Glomerular endothelial cell (primary cell): ENCODE data around the gene FLRT2. TPM values are rescaled to one million over a fixed set of nuclear protein-coding genes. Genes with fewer than 3 reads are reported as not detected.

Source experiments
- DNase-seq: peaks from one replicate; pipeline ENCODE4 v3.0.0-alpha.2; 2011; ENCODE audit warnings: low read depth, low spot score; ENCODE audit errors: extremely low read depth
- total RNA-seq: library from RNA; depleted of rRNA; stranded (reverse); fragments of >200 nt; gene quantifications from 2 replicates; pipeline ENCODE4 v1.2.3, GENCODE V29; 2015

Gene FLRT2
- 80.6 and 153 TPM in 2 replicates for total RNA-seq

DNA sequence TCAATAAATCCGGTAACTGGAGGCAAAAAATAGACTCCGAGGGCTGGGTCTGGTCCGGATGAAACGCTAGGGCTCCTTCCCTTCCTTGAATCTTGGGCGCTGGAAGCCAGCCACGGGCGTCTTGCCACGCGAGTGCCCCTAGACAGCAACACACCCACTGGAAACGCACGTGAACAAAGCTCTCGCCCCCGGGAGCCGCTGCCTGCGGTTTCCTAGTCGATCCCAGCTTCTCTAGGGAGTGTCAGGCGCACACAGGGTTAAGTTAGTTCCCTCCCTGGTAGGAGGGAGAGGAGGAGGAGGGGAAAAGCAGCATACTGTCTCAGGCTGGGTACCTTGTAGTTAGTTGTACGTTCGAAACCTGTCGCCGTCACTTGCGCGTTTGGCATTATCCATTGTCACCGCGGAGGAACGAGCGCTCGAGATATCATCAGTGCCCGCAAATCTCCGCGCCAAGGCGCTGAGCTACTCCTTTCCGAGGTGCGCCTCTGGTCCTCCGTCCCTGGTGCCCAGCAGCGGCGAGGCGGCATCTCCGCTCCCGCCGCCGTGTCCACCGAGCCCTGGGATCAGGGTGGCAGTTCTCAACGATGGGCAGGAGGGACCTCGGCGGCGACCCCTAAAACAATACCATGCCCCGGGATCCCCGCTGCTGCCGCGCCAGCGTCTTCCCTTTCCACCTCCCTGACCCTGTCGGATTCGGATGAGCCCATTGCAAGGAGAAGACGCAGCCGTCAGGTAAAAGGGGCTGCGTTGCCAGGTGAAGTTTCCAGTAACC lies at the start of gene FLRT2:
Gene FLRT2 (plus strand): TSS at position 342 of the 772 bp plus-strand sequence. CDS start 91,371 bp downstream, outside the sequence.
- no peak for DNase-seq

DNA sequence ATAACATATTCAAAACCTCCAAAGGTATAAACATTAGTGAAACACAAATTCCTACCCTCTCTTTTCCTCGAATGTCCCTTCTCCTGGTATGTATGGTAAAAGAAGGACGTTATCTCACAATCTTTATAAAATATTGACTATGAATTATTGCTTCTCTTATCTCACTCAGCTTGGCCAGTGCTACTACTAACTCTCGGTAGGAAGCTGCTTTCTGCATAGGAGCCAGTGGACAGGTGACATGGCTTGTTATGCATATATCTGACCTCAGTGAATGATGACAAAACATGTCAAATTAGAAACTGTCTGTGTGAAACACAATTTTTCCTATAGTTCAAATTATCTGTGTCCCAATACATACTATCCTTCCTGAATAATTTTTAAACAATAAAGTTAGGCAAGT lies 48.5 kb upstream of the FLRT2 start:
- no peak for DNase-seq

GRCh38 chr14:85482552-85482951 lies 47.4 kb upstream of the FLRT2 start:
- DNase-seq: no peak

DNA sequence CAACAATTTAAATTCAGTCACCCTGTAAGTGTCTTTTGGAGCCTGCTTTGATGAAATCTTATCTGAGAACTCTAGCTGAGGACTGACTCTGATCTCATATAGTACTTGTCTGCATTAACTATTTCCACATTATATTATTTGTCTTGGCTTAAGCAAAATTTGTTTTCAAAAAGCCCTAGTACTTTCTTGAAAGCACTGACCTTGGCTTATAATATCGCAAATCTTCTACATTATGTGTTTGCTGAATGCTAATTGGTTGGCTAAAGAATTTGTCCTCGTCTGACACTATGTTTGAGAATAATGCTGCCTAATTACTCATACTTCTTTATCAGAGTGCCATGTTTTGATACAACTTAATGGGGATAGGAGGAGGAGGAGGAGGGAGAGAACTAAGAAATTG lies 46.9 kb upstream of the FLRT2 start:
- no peak for DNase-seq

GRCh38 chr14:85483652-85484051 lies 46.3 kb upstream of the FLRT2 start:
- no peak for DNase-seq

- DNase-seq: no peak
Measured at GRCh38 chr14:85487215-85487614, 42.7 kb upstream of the FLRT2 start.

- DNase-seq: no peak
Measured at GRCh38 chr14:85501751-85502150, 28.2 kb upstream of the FLRT2 start.

DNA sequence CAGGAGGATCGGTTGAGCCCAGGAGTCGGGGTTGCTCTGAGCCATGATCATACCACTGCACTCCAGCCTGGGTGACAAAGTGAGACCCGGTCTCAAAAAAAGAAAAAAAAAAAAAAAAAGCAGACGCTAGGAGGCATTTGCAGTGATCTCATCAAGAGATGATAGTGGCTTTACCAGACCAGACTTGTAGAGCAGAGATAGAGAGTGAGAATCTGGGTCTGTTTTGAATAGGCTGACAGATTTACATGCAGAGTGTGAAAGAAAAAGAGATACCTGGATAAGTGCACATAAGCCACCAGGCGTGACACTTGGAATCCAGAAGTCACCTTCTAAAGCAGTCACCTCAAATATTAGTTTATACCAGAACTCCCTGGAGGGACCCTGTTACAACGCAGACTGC lies 21.1 kb upstream of the FLRT2 start:
- no peak for DNase-seq

DNA sequence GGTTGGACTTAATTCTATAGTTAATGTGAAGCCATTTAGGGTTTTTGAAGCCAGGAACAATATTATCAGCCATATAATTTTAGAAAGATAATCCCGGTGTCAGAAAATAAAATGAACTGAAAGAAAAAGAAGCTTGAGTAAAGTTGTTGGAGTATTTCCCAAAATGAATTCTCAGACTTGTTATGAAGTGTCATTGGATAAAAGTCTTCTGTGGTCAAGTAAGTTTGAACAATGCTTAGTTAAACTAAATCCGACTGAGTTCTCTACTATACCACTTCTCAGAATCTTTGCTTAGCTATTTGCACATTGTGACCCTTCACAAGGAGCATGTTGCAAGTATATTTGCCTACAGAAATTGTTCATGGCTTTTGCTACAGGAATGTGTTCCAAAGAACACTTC lies 17.5 kb upstream of the FLRT2 start:
- no peak for DNase-seq

GRCh38 chr14:85514487-85514886 lies 15.5 kb upstream of the FLRT2 start:
- DNase-seq: no peak

GRCh38 chr14:85516239-85517113 lies 13.5 kb upstream of the FLRT2 start:
- no peak for DNase-seq

- no peak for DNase-seq
Measured at GRCh38 chr14:85517114-85517688, 12.7 kb upstream of the FLRT2 start.

GRCh38 chr14:85519661-85520305 lies 10.2 kb upstream of the FLRT2 start:
- no peak for DNase-seq

GRCh38 chr14:85520581-85520980 lies 9.4 kb upstream of the FLRT2 start:
- DNase-seq: no peak

GRCh38 chr14:85523624-85524023 lies 6.3 kb upstream of the FLRT2 start:
- DNase-seq: no peak

DNA sequence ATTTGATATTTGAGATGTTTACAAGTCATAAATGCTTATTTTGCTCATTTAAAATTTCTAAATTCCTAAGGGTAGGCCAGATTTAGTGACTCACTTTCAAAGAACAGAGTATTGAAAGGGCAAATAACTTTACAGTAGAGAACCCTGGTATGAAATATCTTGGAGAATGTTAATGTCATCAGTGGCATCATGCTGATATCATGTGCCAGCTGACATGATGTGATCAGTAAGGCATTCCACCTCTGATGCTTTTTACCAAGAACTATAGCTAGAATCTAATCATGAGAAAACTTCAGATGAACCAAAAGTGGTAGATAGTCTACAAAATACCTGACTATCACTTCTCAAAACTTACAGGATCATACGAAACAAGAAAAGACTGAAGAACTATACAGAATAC lies 2.9 kb upstream of the FLRT2 start:
- no peak for DNase-seq

DNA sequence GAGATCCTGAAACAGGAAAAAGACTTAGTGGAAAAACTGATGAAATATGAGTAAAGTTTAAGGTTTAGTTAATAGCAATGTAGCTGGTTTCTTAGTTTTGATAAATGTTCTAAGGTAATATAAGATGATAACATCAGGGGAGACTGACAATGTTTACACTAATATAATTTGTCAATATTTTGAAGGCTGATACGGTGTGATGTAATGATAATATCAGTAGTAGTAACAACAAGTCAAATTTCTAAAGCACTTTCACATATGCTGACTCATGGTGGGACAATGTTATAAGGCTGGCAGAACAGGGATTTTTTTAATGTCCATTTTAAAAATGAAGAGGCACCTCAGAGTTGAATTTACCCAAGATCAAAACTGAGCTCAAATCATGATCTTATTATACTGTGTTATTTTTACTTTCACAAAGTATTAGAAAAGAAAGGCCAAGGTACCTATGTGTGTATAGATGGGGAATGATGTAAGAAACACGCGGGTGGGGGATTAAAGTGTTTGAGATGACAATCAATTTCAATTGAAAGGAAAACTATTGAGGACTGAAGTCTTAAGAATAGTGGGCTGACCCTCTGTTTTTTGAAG lies 2.4 kb upstream of the FLRT2 start:
- no peak for DNase-seq

GRCh38 chr14:85528080-85528896 lies 1.7 kb upstream of the FLRT2 start:
- DNase-seq: peak; percentile 91

DNA sequence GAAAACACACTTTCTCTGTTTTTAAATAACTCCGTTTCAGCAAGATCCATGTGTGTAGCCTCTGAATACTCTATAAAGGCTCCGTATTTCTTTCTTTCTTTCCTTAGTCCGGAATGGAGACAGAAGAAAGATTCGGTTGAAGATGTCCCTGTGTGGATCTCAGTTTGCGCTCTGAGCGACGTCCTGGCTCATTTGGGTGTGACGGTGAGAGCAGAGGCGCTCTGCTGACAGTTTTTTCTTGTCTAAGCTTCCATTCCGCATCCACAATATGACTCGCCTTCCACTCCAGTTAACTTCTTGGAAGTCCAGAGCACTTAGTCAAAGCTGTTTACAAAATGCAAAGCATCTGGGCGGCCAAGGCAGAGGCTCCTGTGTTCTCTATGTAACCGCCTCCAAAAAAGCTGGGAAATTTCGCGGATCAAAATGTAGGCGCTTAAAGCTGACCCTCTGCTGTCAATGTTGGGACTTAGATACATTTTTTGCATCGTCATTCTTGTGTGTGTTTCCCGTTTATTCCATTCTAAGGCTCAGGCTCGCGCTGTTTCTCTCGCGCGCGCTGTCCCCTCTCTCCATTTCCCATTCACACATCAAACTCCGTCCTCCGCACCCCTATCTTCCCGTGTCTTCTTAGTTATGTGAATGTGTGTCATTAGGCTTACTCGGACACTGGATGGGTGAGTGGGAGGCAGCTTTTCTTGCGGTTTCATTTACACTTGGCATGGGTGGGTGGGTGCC lies 880 bp upstream of the FLRT2 start:
- DNase-seq: no peak
